HEK293T (cell line): Measurements from ENCODE around the gene AQP2.

Experiments used
- BHLHE40 ChIP-seq: fragments of 450-650 bp; IDR thresholded peaks from 2 replicates; pipeline ENCODE4 v1.6.1; 2016; ENCODE audit warnings: mild to moderate bottlenecking, moderate library complexity, borderline replicate concordance
- ELF4 ChIP-seq: fragments of 450-650 bp; IDR thresholded peaks from 2 replicates; pipeline ENCODE4 v1.6.1; 2017; ENCODE audit warnings: antibody characterized with exemption
- SP1 ChIP-seq: fragments of 450-650 bp; IDR thresholded peaks from 2 replicates; pipeline ENCODE4 v1.6.1; 2017

DNA sequence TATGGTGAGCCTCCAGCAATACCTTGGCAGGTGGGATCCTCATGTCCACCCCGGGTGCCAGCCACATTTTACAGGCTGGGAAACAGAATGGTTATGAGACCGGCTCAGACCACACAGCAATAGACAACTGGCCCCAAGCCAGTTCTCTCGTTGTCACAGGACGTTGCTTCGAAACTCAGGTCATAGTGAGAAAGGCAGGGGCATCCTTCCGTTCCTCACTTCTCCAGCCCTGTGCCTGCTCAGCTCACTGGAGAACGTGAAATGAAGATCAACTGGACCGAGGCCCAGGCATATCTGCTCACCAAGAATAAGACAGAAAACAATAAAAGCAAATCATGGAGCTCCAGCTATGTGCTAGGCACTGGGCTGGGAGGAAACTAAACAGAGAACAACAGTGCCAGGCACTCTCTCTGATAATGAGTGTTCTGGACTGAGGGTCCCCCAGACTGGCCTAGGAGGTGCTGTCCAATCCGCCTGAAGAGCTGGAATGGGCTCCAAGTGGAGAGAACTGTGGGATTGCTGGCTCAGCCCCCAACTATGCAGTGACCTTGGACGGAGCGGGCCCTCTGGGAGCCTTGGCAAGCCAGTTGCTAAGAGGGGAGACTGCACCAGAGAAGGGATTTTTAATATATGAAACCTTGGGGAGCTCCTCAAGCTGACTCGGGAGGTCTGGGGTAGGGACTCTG lies 28.0 kb upstream of the AQP2 start:
- TF ChIP-seq BHLHE40 (no peak), SP1 (no peak), ELF4 (no peak)
